ENCODE data around the gene AKIRIN1.
"Not testable (repeated sequence)": the region's sequence is repeated elsewhere in the genome, so short reads cannot be mapped to it uniquely, and the experiment has no call there.

AKIRIN1 gene

GRCh38 chr1:38997034-38997900 is 6.2 kb downstream of the AKIRIN1 start:
- no peak for DNase-seq (ENCODE audit: low read depth)

GRCh38 chr1:38997901-38998190 is 6.8 kb downstream of the AKIRIN1 start:
- DNase-seq (ENCODE audit: low read depth) = no peak

- DNase-seq (ENCODE audit: low read depth) = no peak
These were observed 10.7 kb downstream of the AKIRIN1 start for GRCh38 chr1:39001516-39002421.

GRCh38 chr1:39003281-39003680 is 12.2 kb downstream of the AKIRIN1 start:
- no peak for DNase-seq (ENCODE audit: low read depth)

GRCh38 chr1:39003794-39004193 is 12.7 kb downstream of the AKIRIN1 start:
- no peak for DNase-seq (ENCODE audit: low read depth)

GRCh38 chr1:39006287-39006686 is 15.2 kb downstream of the AKIRIN1 start:
- no peak for DNase-seq (ENCODE audit: low read depth)

GRCh38 chr1:39006726-39007645 is 15.9 kb downstream of the AKIRIN1 start:
- no peak for DNase-seq (ENCODE audit: low read depth)

- not testable (repeated sequence) for DNase-seq (ENCODE audit: low read depth)
These were observed 23.9 kb downstream of the AKIRIN1 start for GRCh38 chr1:39014956-39015355.

GRCh38 chr1:39016604-39017171 is 25.6 kb downstream of the AKIRIN1 start:
- no peak for DNase-seq (ENCODE audit: low read depth)

- DNase-seq (ENCODE audit: low read depth) = no peak
These were observed 26.2 kb downstream of the AKIRIN1 start for GRCh38 chr1:39017266-39017665.

- not testable (repeated sequence) for DNase-seq (ENCODE audit: low read depth)
These were observed 29.4 kb downstream of the AKIRIN1 start for GRCh38 chr1:39020494-39020893.

- DNase-seq (ENCODE audit: low read depth) = no peak
These were observed 30.4 kb downstream of the AKIRIN1 start for GRCh38 chr1:39021426-39021825.

- no peak for DNase-seq (ENCODE audit: low read depth)
These were observed 32.1 kb downstream of the AKIRIN1 start for GRCh38 chr1:39023140-39023539.

- DNase-seq (ENCODE audit: low read depth) = peak; percentile 63
These were observed 35.2 kb downstream of the AKIRIN1 start, which contains the start of gene NDUFS5 for GRCh38 chr1:39026051-39026865. NDUFS5 (plus strand) TSS chr1:39026350; CDS start chr1:39028725, 2,375 bp downstream.

- no peak for DNase-seq (ENCODE audit: low read depth)
These were observed 35.9 kb downstream of the AKIRIN1 start for GRCh38 chr1:39026866-39027507.

- DNase-seq (ENCODE audit: low read depth) = no peak
These were observed 43.1 kb downstream of the AKIRIN1 start for GRCh38 chr1:39034114-39034654.

GRCh38 chr1:39036678-39037077 is 45.6 kb downstream of the AKIRIN1 start:
- no peak for DNase-seq (ENCODE audit: low read depth)

GRCh38 chr1:39043513-39043912 is 52.4 kb downstream of the AKIRIN1 start:
- DNase-seq (ENCODE audit: low read depth) = no peak

- DNase-seq (ENCODE audit: low read depth) = no peak
These were observed 53.7 kb downstream of the AKIRIN1 start for GRCh38 chr1:39044762-39045161.

- DNase-seq (ENCODE audit: low read depth) = no peak
These were observed 54.2 kb downstream of the AKIRIN1 start for GRCh38 chr1:39045231-39045630.

All from activated gamma-delta T cell treated with anti-CD3 and anti-CD28 coated beads, Interleukin-2, amount 50 U/mL, for 16 hours (primary cell).